NCI-H1105 (cell line): ENCODE data around the gene PCBD1.

Source experiments
- DNase-seq: peaks from one replicate; lab custom pipeline; 2025; lab: John Stamatoyannopoulos, UW

PCBD1 gene

DNA sequence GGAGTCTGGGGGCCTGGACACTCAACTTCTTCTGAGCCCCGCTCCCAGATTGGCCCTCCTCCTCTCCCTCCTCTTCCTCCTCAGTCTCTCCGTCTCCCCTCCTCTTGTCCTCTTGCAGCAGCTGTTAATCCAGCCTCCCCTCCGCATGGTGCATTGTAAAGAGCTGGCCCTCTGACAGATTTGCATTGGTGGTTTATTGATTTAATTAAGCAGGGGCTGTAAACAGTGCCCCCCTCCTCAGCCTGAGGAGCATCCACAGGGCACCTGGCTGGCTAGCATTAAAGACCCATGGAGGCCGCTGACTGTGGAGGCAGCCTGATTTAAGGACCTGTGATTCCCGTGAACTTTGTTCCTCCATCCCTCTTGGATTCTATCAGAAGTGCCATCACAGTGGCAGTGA lies 28.9 kb upstream of the PCBD1 start:
- DNase-seq: no peak

GRCh38 chr10:70916241-70916640 lies 27.9 kb upstream of the PCBD1 start:
- DNase-seq: no peak

DNA sequence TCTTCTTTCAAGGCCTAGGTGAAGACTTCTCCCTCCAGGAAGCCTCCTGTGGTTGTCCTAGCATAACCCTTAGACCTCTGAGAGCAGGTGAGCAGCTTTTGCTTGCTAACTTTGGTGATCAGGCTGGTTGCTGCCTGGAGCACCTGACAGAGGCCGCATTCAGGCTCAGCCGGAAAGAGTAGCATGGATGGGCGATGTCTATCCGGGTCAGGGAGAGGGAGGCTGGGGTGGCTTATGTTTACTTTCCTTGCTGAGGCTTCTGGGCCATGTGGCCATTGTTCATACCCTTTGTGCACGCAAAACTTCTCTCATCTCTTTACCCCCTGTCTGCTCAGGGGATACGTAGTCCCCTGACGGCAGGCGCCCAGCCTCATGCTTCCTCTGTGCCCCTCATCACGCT lies 27.4 kb upstream of the PCBD1 start:
- DNase-seq: no peak

- DNase-seq: no peak
Measured at GRCh38 chr10:70915206-70915605, 26.8 kb upstream of the PCBD1 start.

- DNase-seq: no peak
Measured at GRCh38 chr10:70914316-70914864, 26.0 kb upstream of the PCBD1 start.

DNA sequence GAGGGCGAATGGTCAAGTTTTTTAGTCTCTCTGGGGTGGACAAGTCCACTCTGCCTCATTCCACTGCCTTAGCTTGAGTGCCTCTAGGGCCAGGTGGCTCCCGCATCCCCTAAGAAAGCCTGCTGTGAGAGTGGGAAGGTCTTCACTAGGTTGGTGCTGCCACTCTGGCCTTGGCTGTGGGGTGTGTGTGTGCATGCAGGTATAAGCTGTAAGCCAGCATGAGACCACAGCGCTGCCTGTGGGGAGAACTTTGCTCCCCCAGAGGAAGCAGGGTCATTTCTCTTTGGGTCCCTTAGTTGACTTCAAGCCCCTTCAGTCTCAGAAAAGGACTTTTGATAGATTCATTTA lies 25.5 kb upstream of the PCBD1 start:
- DNase-seq: no peak

GRCh38 chr10:70913191-70913892 lies 25.0 kb upstream of the PCBD1 start:
- DNase-seq: no peak

GRCh38 chr10:70912556-70912955 lies 24.2 kb upstream of the PCBD1 start:
- DNase-seq: no peak

- no peak for DNase-seq
Measured at GRCh38 chr10:70911386-70911785, 23.0 kb upstream of the PCBD1 start.

- DNase-seq: no peak
Measured at GRCh38 chr10:70910486-70911341, 22.3 kb upstream of the PCBD1 start.

DNA sequence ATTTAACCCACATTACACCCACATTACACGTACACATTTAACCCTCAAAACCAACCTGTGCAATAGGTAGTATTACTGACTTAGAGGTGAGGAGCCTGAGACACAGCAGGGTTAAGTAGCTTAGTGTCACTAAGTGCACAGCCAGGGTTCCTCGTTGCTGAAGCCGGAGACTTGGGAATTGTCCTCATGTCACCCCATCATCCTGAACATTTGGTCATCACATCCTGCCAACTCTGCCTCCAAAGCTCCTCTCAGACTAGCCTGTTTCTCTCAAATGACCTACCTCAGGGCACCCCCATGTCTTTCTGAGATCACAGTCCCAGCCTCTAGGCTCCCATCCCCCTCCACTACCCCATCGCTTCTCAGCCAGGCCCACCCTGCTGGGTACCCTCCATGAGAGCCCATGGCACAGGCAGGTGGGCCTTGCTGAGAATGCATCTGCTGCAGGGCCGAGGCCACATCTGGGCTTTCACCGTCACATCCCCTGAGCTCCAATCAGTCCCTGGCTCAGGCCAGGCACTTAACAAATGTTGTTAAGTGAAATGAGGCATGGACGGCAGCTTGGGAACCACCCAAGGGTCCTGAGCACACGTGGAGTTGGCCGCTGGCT lies 21.1 kb upstream of the PCBD1 start:
- DNase-seq: no peak

DNA sequence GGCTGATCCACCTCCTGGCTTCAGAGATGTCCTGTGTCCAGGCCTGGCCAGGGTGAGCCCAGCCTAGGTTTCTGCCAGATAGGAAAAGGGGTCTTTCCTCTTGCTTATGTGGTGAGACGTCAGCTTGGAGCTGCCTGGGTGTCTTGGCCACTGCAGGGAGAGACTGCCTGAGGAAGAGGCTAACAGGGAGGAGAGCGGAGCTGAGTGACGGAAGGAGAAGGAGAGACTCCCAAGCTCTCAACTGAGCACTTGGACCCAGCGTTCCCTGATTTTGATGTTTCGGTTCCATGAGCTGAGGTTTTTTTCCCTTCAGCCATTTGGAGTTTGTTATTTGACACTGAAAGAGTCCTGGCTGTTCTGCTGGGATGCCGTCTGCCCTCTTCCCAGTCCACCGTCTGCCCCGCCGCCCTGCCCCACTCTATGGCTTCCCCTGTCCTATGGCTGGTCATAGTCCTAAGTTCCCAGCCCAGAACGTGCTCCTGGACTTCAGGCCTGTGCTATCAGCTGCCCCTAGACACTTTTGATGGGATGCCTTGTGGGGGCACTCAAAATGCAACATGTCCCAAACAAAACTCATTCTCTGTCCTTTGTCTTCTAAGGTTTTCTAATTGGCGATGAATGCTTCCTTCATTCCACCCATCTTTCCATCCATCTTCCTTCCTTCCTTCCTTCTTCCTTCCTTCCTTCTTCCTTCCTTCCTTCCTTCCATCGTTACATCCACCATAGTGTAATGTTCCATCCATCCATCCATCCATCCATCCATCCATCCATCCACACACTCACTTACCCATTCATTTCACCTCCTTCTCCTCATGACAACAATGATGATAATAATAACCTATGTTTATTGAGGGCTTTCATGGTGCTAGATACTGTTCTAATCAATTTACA lies 20.3 kb upstream of the PCBD1 start:
- DNase-seq: no peak

GRCh38 chr10:70907637-70908405 lies 19.5 kb upstream of the PCBD1 start:
- DNase-seq: no peak

- no peak for DNase-seq
Measured at GRCh38 chr10:70906953-70907636, 18.7 kb upstream of the PCBD1 start.

DNA sequence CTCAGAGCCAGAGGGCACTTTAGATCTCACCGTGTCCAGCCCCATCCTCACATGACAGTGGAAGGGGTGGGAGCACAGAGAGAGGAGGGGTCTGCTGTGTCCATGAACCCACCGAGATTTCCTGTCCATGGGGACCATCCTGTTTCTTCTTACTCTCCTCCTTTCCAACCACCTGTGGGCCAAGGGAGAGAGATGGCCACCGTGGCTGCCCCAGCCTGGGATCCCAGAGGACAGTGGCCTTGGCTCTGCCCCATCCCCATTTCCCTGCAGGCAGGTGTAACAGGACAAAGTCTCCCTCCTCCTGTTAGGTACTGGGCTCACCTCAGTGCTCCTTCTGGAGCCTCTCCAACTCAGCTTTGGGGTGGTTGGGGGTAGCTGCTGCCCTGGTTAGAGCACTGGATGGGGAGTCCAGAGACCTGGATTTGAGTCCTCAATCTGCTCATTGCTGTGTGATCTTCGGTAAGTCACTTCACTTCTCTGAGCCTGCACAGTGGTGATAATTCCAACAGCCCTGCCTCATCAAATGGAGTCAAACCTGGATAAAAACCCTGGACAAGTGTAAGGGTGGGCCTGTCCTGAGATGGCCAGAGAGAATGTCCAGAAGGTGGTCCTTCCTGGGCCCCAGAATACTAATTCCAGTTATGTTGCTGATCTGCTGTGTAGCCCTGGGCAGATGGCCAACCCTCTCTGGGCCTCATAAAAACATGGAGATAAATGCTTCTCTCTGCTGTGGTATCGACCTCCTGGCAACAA lies 17.8 kb upstream of the PCBD1 start:
- no peak for DNase-seq

GRCh38 chr10:70905071-70906021 lies 17.0 kb upstream of the PCBD1 start:
- no peak for DNase-seq

DNA sequence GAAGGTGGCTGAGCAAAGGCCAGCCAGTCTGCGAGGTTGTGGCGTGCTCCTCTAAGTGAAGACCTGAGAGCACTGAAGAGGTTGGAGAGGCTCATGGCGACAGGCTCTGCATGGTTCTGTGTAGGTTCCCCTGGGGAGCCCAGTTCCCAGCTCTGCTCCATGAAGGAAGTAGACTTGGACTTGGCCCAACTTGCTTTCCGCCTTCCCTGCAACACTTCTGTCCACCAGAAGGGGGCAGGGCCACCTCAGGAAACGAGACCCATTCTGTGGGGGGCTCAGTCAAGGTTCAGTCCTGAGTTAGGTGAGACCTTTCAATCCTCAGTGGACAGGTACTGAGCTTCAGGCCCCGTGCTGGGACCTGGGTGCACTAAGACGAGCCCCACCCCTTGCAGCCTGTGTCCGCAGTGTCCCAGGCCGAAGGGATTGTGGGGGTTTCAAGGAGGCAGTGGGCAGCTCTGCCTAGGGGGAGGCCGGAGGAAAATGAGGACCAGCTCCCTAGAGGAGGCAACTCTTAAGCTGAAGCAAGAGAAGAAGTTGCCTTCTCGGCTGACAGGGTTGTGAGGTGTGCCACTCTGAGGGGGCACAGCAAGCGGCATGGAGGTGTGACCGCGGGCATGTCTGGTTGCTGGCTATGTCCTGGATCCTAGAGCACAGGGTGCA lies 15.0 kb upstream of the PCBD1 start:
- no peak for DNase-seq

- no peak for DNase-seq
Measured at GRCh38 chr10:70902661-70903261, 14.4 kb upstream of the PCBD1 start.
